Retinal pigment epithelial cell (primary cell): ENCODE data around the gene CREB5.

ENCODE experiments used
- DNase-seq: peaks from one replicate; pipeline ENCODE4 v3.0.0-alpha.2; 2010; ENCODE audit warnings: low read depth
- H3K4me3 ChIP-seq: 2 replicates; pipeline ENCODE4 v1.5.1; 2011; ENCODE audit warnings: mild to moderate bottlenecking, low read length, control low read depth, moderate library complexity
- CTCF ChIP-seq: conservative IDR thresholded peaks from 2 replicates; pipeline ENCODE4 v1.5.1; 2011; ENCODE audit warnings: low read depth, low read length, control low read depth, inconsistent platforms

The CREB5 gene

DNA sequence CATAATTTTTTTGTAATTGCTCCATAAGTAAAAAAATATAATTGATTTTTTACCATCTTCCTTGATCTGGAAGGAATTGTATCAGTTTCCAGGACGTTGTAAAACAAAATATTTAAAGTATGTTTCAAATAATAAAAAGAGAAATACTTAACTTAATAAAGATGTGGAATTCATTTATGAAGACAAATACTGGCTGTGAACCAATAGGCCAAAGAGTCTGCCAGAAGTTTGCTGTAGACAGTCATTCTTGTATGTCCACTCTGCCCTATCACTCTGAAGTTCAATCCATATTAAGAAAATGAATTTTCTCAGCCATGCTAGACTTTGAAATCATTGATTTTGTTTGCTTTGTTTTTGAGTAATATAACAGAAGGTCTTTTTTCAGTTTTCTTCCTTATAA lies 289.4 kb downstream of the CREB5 start:
- H3K4me3 ChIP-seq = no peak overlapping the region
- DNase-seq = no peak
- TF ChIP-seq CTCF = no peak

- no peak for DNase-seq
- no peak for TF ChIP-seq CTCF
- no peak overlapping the region for H3K4me3 ChIP-seq
These were observed 289.9 kb downstream of the CREB5 start for GRCh38 chr7:28702171-28702570.

DNA sequence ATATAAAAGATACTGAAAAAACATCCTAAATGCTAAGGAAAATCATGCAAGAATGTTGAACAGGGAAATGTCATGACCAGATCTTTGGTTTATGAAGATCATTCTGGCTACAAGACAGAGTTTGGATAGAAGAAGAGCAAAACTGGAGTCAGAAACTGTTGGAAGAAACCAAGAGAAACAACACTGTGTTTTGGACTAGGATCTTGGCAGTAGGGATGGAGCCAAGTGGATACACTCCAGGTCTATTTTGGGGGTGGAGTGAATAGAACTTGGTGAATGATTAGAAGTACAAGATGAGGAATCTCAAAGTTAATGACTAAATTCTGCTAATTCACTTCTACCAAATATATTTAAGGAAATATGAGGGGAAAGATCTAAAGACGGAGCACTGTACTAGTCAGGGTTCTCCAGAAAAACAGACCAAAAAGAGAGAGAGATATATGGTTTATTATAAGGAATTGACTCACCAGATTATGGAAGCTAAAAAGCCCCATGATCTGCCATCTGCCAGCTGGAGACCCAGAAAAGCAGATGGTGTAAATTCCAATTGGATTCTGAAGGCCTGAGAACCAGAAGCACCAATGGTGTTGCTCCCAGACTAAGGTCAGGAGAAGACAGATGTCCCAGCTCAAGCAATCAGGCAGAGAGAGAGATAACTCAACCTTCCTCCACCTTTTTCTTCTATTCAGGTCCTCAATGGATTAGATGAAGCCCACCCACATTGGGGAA lies 290.9 kb downstream of the CREB5 start:
- DNase-seq = no peak
- no peak for TF ChIP-seq CTCF
- H3K4me3 ChIP-seq = no peak overlapping the region

DNA sequence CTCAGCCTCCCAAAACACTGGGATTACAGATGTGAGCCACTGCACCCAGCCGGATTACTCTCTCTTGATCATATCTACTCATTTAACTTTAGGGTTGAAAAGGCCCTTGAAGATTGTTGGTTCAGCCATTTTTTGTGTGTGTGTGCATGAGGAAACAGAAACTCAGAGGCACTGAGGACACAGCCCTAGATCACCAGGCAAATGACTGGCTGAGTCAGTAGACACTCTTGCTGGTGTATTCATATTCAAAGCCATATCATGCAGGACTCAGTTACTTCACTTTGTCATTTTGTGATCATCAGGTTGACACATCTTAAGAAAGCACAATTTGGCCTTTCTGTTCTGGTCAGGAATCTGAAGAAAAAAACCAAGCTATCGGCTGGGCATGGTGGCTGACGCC lies 292.4 kb downstream of the CREB5 start:
- no peak for DNase-seq
- no peak for TF ChIP-seq CTCF
- no peak overlapping the region for H3K4me3 ChIP-seq

DNA sequence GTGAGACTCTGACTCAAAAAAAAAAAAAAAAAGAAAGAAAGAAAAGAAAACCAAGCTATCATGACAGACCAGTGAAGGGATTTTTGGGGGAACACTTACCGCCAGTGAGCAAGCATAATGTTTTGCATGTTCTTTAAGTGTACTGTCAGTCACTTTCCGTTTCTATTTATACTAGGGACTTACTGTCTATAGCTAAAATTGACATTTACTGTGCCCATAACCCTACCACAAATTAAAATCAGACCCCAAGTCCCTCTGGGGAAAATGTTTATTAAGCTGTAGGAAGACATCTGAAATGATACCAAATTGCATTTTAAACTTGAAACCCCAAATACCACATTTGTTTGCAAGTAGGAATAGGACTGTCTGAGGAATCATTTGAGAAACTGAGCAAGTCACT lies 293.0 kb downstream of the CREB5 start:
- TF ChIP-seq CTCF = no peak
- H3K4me3 ChIP-seq = no peak overlapping the region
- no peak for DNase-seq

GRCh38 chr7:28706584-28706983 lies 294.3 kb downstream of the CREB5 start:
- no peak overlapping the region for H3K4me3 ChIP-seq
- TF ChIP-seq CTCF = no peak
- DNase-seq = no peak

GRCh38 chr7:28707291-28707690 lies 295.0 kb downstream of the CREB5 start:
- DNase-seq = no peak

More at GRCh38 chr7:28707291-28707690, 295.0 kb downstream of the CREB5 start:
- H3K4me3 ChIP-seq = no peak overlapping the region
- no peak for TF ChIP-seq CTCF
